H1 (cell line): Measurements from ENCODE around the gene IL16. TPM values are rescaled to one million over a fixed set of nuclear protein-coding genes. Genes with fewer than 3 reads are reported as not detected.

Experiments
- CTCF ChIA-PET: fragments of 300-600 bp; sonication (Branson Sonifier 250); formaldehyde crosslinking; loops from one replicate; lab custom pipeline; 2021; ENCODE audit not compliant: partially characterized antibody; lab: Charles Lee
- POLR2A ChIA-PET: fragments of 300-600 bp; sonication (Branson Sonifier 250); formaldehyde crosslinking; loops from one replicate; lab custom pipeline; 2021; ENCODE audit warnings: inconsistent platforms; ENCODE audit not compliant: partially characterized antibody; lab: Charles Lee
- DNase-seq, 2 experiments: peaks; one replicate each; pipeline versions ENCODE4 v3.0.0 to v3.0.0-alpha.2; 2010 to 2022; ENCODE audit warnings: low spot score in 2 of 2, low read depth in 1 of 2, mixed read lengths in 1 of 2
- FAIRE-seq: peaks from 2 replicates; lab custom pipeline; 2011; peaks lifted over from hg19 to GRCh38; lab: Jason Lieb, UNC
- H2AFZ ChIP-seq: 2 replicates; pipeline ENCODE4 v1.8.1; 2012; ENCODE audit warnings: low read length, inconsistent platforms
- H2AK5ac ChIP-seq: 2 replicates; pipeline ENCODE4 v1.6.1; 2013; ENCODE audit warnings: low read depth, low read length
- H2BK120ac ChIP-seq: replicated peaks from 2 replicates; pipeline ENCODE3; 2013; ENCODE audit warnings: low read depth, low read length, inconsistent platforms
- H2BK12ac ChIP-seq: 2 replicates; pipeline ENCODE4 v1.6.1; 2013; ENCODE audit warnings: low read depth, low read length
- H2BK15ac ChIP-seq: 2 replicates; pipeline ENCODE4 v1.6.1; 2013; ENCODE audit warnings: low read length
- H2BK20ac ChIP-seq: 2 replicates; pipeline ENCODE4 v1.6.1; 2013; ENCODE audit warnings: low read length
- H2BK5ac ChIP-seq: 2 replicates; pipeline ENCODE4 v1.6.1; 2013; ENCODE audit warnings: low read depth, low read length
- H3K14ac ChIP-seq: 2 replicates; pipeline ENCODE4 v1.6.1; 2013; ENCODE audit warnings: inconsistent platforms; ENCODE audit not compliant: insufficient read length
- H3K18ac ChIP-seq: 2 replicates; pipeline ENCODE4 v1.6.1; 2013; ENCODE audit warnings: low read length; ENCODE audit errors: extremely low read depth
- H3K23ac ChIP-seq: 2 replicates; pipeline ENCODE4 v1.6.1; 2013; ENCODE audit warnings: inconsistent platforms; ENCODE audit not compliant: insufficient read length
- H3K23me2 ChIP-seq: 2 replicates; pipeline ENCODE4 v1.6.1; 2013; ENCODE audit warnings: low read depth, low read length
- H3K27ac ChIP-seq: 2 replicates; pipeline ENCODE4 v1.6.1; 2011; ENCODE audit warnings: low read depth, low read length, inconsistent platforms
- H3K27me3 ChIP-seq, 4 experiments: replicated peaks in 1 of 4; 1 replicate in 1 of 4; 2 replicates in 3 of 4; pipeline versions ENCODE4 v1.6.1 to v1.8.1; 2011 to 2013; ENCODE audit warnings: low read length in 3 of 4, mild to moderate bottlenecking in 3 of 4, inconsistent platforms in 2 of 4, mixed read lengths in 2 of 4, moderate library complexity in 1 of 4; ENCODE audit not compliant: control insufficient read depth in 3 of 4, insufficient read depth in 3 of 4; ENCODE audit errors: extremely low read depth in 1 of 4
- H3K36me3 ChIP-seq, 4 experiments: 2 replicates each; pipeline versions ENCODE4 v1.6.1 to v1.8.1; 2011 to 2013; ENCODE audit warnings: mild to moderate bottlenecking in 4 of 4, low read length in 3 of 4, moderate library complexity in 2 of 4, control low read depth in 1 of 4, inconsistent platforms in 1 of 4; ENCODE audit not compliant: insufficient read depth in 4 of 4, control insufficient read depth in 2 of 4
- H3K4ac ChIP-seq: replicated peaks from 2 replicates; pipeline ENCODE3; 2013; ENCODE audit warnings: low read length, low read depth, mixed read lengths, inconsistent platforms; ENCODE audit not compliant: insufficient read length
- H3K4me1 ChIP-seq, 4 experiments: replicated peaks in 1 of 4; 1 replicate in 1 of 4; 2 replicates in 3 of 4; pipeline versions ENCODE4 v1.6.1 to v1.8.1; 2011 to 2013; ENCODE audit warnings: low read length in 3 of 4, inconsistent platforms in 2 of 4, mixed read lengths in 1 of 4; ENCODE audit not compliant: insufficient read depth in 4 of 4, control insufficient read depth in 3 of 4
- H3K4me2 ChIP-seq, 2 experiments: 2 replicates each; pipeline versions ENCODE4 v1.6.1 to v1.8.1; 2011 to 2013; ENCODE audit warnings: low read depth in 2 of 2, low read length in 2 of 2, control low read depth in 1 of 2, inconsistent platforms in 1 of 2, mild to moderate bottlenecking in 1 of 2; ENCODE audit not compliant: insufficient read depth in 1 of 2
- H3K4me3 ChIP-seq, 4 experiments: fragments of 200-600, 300-600 bp in 1 of 4; sonication (generic), shearing (Covaris generic), sonication (Bioruptor Twin) in 1 of 4; 2 replicates each; pipeline versions ENCODE4 v1.5.1 to v1.8.1; 2011 to 2016; ENCODE audit warnings: low read length in 4 of 4, low read depth in 3 of 4, control low read depth in 2 of 4, inconsistent platforms in 2 of 4, mild to moderate bottlenecking in 2 of 4, mixed read lengths in 1 of 4, moderate library complexity in 1 of 4; ENCODE audit not compliant: insufficient read depth in 2 of 4; ENCODE audit errors: extremely low read depth in 1 of 4
- H3K56ac ChIP-seq: replicated peaks from 2 replicates; pipeline ENCODE3; 2013; ENCODE audit warnings: low read depth, mild to moderate bottlenecking, mixed read lengths, low read length, inconsistent platforms; ENCODE audit not compliant: insufficient read length
- H3K79me1 ChIP-seq: 2 replicates; pipeline ENCODE4 v1.6.1; 2013; ENCODE audit warnings: low read depth, low read length, control low read depth
- H3K79me2 ChIP-seq, 2 experiments: 2 replicates each; pipeline versions ENCODE4 v1.6.1 to v1.8.1; 2012 to 2013; ENCODE audit warnings: low read length in 2 of 2, mild to moderate bottlenecking in 2 of 2, inconsistent platforms in 1 of 2; ENCODE audit not compliant: insufficient read depth in 2 of 2, control insufficient read depth in 1 of 2
- H3K9ac ChIP-seq, 4 experiments: replicated peaks in 1 of 4; 1 replicate in 1 of 4; 2 replicates in 3 of 4; pipeline versions ENCODE4 v1.6.1 to v1.8.1; 2011 to 2013; ENCODE audit warnings: low read depth in 3 of 4, low read length in 3 of 4, control low read depth in 2 of 4, mild to moderate bottlenecking in 2 of 4, moderate library complexity in 2 of 4, inconsistent platforms in 1 of 4; ENCODE audit errors: extremely low read depth in 1 of 4
- H3K9me3 ChIP-seq, 2 experiments: 2 replicates each; pipeline versions ENCODE4 v1.6.1 to v1.8.1; 2012 to 2013; ENCODE audit warnings: mild to moderate bottlenecking in 2 of 2, moderate library complexity in 2 of 2, control low read depth in 1 of 2, inconsistent platforms in 1 of 2, low read depth in 1 of 2, low read length in 1 of 2, mixed read lengths in 1 of 2; ENCODE audit not compliant: insufficient read depth in 2 of 2
- H4K20me1 ChIP-seq, 2 experiments: replicated peaks in 1 of 2; 2 replicates each; pipeline versions ENCODE3 to v1.8.1; 2011 to 2013; ENCODE audit warnings: inconsistent platforms in 2 of 2, low read length in 2 of 2, mild to moderate bottlenecking in 1 of 2; ENCODE audit not compliant: insufficient read depth in 2 of 2, control insufficient read depth in 1 of 2
- H4K5ac ChIP-seq: 2 replicates; pipeline ENCODE4 v1.6.1; 2013; ENCODE audit warnings: low read length, low read depth, mixed read lengths, inconsistent platforms; ENCODE audit not compliant: insufficient read length
- H4K8ac ChIP-seq: 2 replicates; pipeline ENCODE4 v1.8.0; 2013; ENCODE audit warnings: mild to moderate bottlenecking, moderate library complexity, low read length, inconsistent platforms; ENCODE audit not compliant: insufficient read depth; ENCODE audit errors: extremely low read depth
- H4K91ac ChIP-seq: replicated peaks from 2 replicates; pipeline ENCODE3; 2013; ENCODE audit warnings: low read length, mixed read lengths, inconsistent platforms; ENCODE audit not compliant: insufficient read length
- ATF2 ChIP-seq: IDR thresholded peaks from 2 replicates; pipeline ENCODE4 v1.6.1; 2012; ENCODE audit warnings: low read length, inconsistent platforms
- BACH1 ChIP-seq: IDR thresholded peaks from 2 replicates; pipeline ENCODE4 v1.6.1; 2012; ENCODE audit warnings: low read length, improper control_type of control experiment
- BCL11A ChIP-seq, 2 experiments: IDR thresholded peaks; one replicate each; pipeline ENCODE4 v1.6.1; 2011; ENCODE audit warnings: low read depth in 2 of 2, low read length in 2 of 2, mild to moderate bottlenecking in 2 of 2
- EGR1 ChIP-seq: IDR thresholded peaks from 2 replicates; pipeline ENCODE4 v1.6.1; 2011; ENCODE audit warnings: low read depth, low read length, borderline replicate concordance
- GTF2F1 ChIP-seq: IDR thresholded peaks from 2 replicates; pipeline ENCODE4 v1.6.1; 2012; ENCODE audit warnings: low read depth, low read length, improper control_type of control experiment, borderline replicate concordance
- KDM4A ChIP-seq: IDR thresholded peaks from one replicate; pipeline ENCODE4 v1.7.1; 2012; ENCODE audit warnings: low read depth, mild to moderate bottlenecking, moderate library complexity, low read length, inconsistent platforms; ENCODE audit not compliant: severe bottlenecking
- PHF8 ChIP-seq: fragments of 200-600 bp; sonication (generic); conservative IDR thresholded peaks from 2 replicates; pipeline ENCODE4 v1.7.1; 2012; ENCODE audit warnings: low read depth, mild to moderate bottlenecking, inconsistent platforms, low read length, moderate library complexity
- POLR2AphosphoS5 ChIP-seq: IDR thresholded peaks from 2 replicates; pipeline ENCODE4 v1.6.1; 2011; ENCODE audit warnings: low read depth, low read length
- POU5F1 ChIP-seq: IDR thresholded peaks from 2 replicates; pipeline ENCODE4 v1.6.1; 2011; ENCODE audit warnings: low read depth, mild to moderate bottlenecking, low read length, moderate library complexity
- RNF2 ChIP-seq: fragments of 200-900, 300-1000 bp; sonication (generic); IDR thresholded peaks from 2 replicates; pipeline ENCODE4 v1.7.1; 2016; ENCODE audit warnings: borderline replicate concordance, low read depth, mild to moderate bottlenecking, antibody characterized with exemption, low read length; ENCODE audit not compliant: poor library complexity, severe bottlenecking; ENCODE audit errors: missing control alignments
- SIRT6 ChIP-seq: IDR thresholded peaks from one replicate; pipeline ENCODE4 v1.7.1; 2012; ENCODE audit warnings: low read length, inconsistent platforms
- SIX5 ChIP-seq: IDR thresholded peaks from 2 replicates; pipeline ENCODE4 v1.6.1; 2011; ENCODE audit warnings: mild to moderate bottlenecking, low read depth, low read length
- WGBS, 2 experiments: shearing (Covaris generic) in 1 of 2; methylation state at CpG; one replicate each; pipeline versions ENCODE4 v1.1.6 to v1.1.7; 2013 to 2015; ENCODE audit warnings: low lambda C conversion rate in 2 of 2, mixed read lengths in 2 of 2, inconsistent platforms in 1 of 2, low coverage in 1 of 2, missing lambda C conversion rate in 1 of 2; ENCODE audit not compliant: insufficient replicate concordance in 2 of 2, insufficient coverage in 1 of 2, insufficient read length in 1 of 2; ENCODE audit errors: extremely low coverage in 1 of 2, missing lambda C conversion rate in 1 of 2; 5-methylcytosine and 5-hydroxymethylcytosine counted together
- polyA plus RNA-seq, 7 experiments: library from polyadenylated mRNA; depleted of rRNA in 3 of 7; stranded (reverse) in 5 of 7; unstranded in 2 of 7; fragments of >200 nt in 5 of 7; fragments of 200-250 nt in 2 of 7; gene quantifications; 1 replicate in 5 of 7; 2 replicates in 1 of 7; 4 replicates in 1 of 7; pipeline versions ENCODE4 v1.2.1 to v1.2.3, GENCODE V29; 2011 to 2013; ENCODE audit warnings: missing spikeins in 2 of 7, mixed read lengths in 2 of 7
- total RNA-seq: library from RNA; stranded (reverse); fragmentation: NEBNext Ultra II Directional; extraction: Animal tissue kit (Norgen Biotek cat#: 25700); gene quantifications from 2 replicates; pipeline ENCODE4 v1.2.1, GENCODE V29; 2021

IL16 gene
- total and polyA plus RNA-seq, 2 of the 8 experiments (the other 6 are each of a cell fraction or from before 2014, with no cell fraction given): 0.03 to 0.09 TPM

GRCh38 chr15:81302701-81303109 lies 106.0 kb downstream of the IL16 start:
- Histone ChIP-seq H2BK20ac (no peak overlapping the region), H3K79me2 (no peaks in the 10 kb centered on the region), H3K27me3 (no peaks in the 10 kb centered on the region), H3K23ac (no peak overlapping the region), H3K4me3 (no peak overlapping the region), H3K23me2 (no peaks in the 10 kb centered on the region), H2AK5ac (no peak overlapping the region), H2AFZ (no peak overlapping the region), H3K4me1 (peaks cover 6 to 18% (median 12%) of the 10 kb centered on the region in 4 experiments), H2BK5ac (no peak overlapping the region), H3K79me1 (no peaks in the 10 kb centered on the region), H4K91ac (no peak overlapping the region), H3K27ac (no peak overlapping the region), H2BK15ac (no peak overlapping the region), H3K4me2 (no peak overlapping the region; a peak in 2 of 4 replicates), H4K8ac (no peak overlapping the region), H4K20me1 (no peaks in the 10 kb centered on the region), H3K18ac (no peak overlapping the region), H3K56ac (no peak overlapping the region), H4K5ac (no peak overlapping the region), H3K4ac (no peak overlapping the region), H3K9me3 (no peaks in the 10 kb centered on the region), H3K14ac (no peak overlapping the region), H2BK120ac (no peak overlapping the region), H3K9ac (no peak overlapping the region), H3K36me3 (no peaks in the 10 kb centered on the region; a peak in 1 of 8 replicates), H2BK12ac (no peak overlapping the region)
- no peak for FAIRE-seq
- CTCF ChIA-PET: interaction anchor here (0.7 to 2.3 kb wide), 3 partner anchors 9 to 107 kb away, joined by 3 to 10 read pairs (median 7); no protein-coding TSS in a partner anchor
- TF ChIP-seq POU5F1 (no peak), RNF2 (no peak), BACH1 (no peak), GTF2F1 (no peak), EGR1 (no peak), KDM4A (no peak), BCL11A (IDR thresholded peaks at IDR 0.05; ENCODE audit: low read depth in 2 of 2, low read length in 2 of 2) (no peak), SIX5 (no peak), SIRT6 (no peak), ATF2 (no peak), PHF8 (no peak), POLR2AphosphoS5 (no peak)
- DNase-seq: no peak
- WGBS, 2 experiments: 92% methylated on average over 6 of the region's 6 CpGs; no CpG with 5 or more reads in 1 of the 2 experiments
- POLR2A ChIA-PET: no interaction called here
